Omental fat pad (tissue), 4 donors: ENCODE data around the gene PDGFD. TPM values are rescaled to one million over a fixed set of nuclear protein-coding genes. Genes with fewer than 3 reads are reported as not detected.

Experiments used
- ATAC-seq: fragments of 150-250 bp; one replicate; pipeline ENCODE4 v1.9.1; 2016; ENCODE audit warnings: mild to moderate bottlenecking, moderate library complexity; ENCODE audit not compliant: low FRiP score
- DNase-seq: peaks from one replicate; pipeline ENCODE4 v3.0.0-alpha.2; 2019; ENCODE audit warnings: low spot score
- CTCF ChIP-seq, 3 donors: fragments of 450-650 bp; IDR thresholded peaks; one replicate each; pipeline ENCODE4 v1.5.1; 2016 to 2017; ENCODE audit warnings: antibody characterized with exemption in 3 of 3, mild to moderate bottlenecking in 3 of 3, moderate library complexity in 2 of 3
- total RNA-seq, 4 donors: library from RNA; depleted of rRNA; stranded (reverse); fragments of >200 nt; gene quantifications; one replicate each; pipeline ENCODE4 v1.1.0, GENCODE V29; 2016

The PDGFD gene
- total RNA-seq, 4 donors from 2014 or later = 11.3 to 63.1 (median 38.9) TPM

GRCh38 chr11:103994094-103994493 is 169.9 kb downstream of the PDGFD start:
- TF ChIP-seq CTCF (IDR thresholded peaks at IDR 0.05) = no peak
- no peak for DNase-seq
- ATAC-seq = no peak

DNA sequence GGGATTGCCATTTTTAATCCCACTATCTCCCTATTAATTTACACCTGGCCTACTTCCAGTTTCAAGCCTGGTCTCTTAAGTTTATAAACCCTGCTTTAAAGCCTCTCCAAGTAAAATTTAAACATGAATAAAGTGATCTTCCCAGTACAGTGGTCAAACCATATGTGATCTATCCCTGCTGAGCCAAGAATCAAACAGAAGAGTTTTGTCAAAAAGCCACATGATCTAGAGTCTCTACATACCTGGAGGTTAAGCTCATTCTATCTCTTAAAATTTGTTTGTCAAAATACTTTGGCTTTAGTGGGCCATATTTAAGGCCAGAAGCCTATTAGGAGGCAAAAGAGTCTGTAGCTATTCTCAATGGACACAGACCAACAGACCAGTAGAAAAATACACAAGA is 170.4 kb downstream of the PDGFD start:
- TF ChIP-seq CTCF (IDR thresholded peaks at IDR 0.05) = no peak
- DNase-seq (no peak), ATAC-seq (no peak)

- DNase-seq = no peak
- no peak for TF ChIP-seq CTCF (IDR thresholded peaks at IDR 0.05)
- no peak for ATAC-seq
Observed at GRCh38 chr11:103988595-103988969, 175.4 kb downstream of the PDGFD start.

DNA sequence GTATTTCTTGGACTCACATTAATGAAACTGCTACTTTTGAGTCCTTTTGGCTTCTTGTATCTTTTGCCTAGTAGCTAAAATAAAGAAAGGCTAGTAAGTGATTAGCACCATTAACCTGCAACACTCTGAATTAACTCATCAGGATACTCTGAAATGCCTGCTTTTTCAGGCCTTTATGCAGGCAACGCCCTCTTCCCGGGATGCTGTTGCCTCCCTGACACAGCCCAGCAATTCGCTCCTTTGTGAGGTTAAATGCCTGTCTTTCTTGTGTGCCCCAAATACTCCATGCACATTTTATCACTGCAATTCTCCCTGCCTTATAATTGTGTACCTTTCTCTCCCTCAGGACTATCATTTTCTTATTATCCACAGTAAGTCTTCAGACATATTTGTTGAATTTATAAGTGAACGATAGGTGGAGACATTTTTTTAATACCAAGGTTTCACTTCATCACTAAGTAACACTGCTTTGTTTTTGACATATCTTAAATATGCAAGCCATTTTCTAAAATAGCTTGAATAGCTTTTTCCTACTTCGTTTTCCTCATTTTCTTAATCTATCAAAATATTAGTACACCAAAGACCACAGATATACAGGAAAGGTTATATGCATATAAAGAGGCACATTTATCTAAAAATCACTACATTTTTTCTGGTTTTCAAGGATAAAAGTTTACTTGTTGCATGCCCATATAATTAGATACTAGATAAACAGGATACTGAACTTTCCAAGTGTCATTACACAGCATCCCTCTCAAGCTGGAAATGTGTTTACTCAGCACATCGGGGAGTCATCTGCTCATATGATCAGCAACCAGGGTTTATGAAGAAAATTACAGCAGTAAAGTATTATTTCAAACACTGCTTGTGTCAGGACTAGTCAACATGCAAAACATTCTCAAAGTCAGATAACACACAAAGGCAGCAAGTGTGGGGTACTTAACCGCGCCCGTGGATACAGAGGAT is 176.0 kb downstream of the PDGFD start:
- no peak for ATAC-seq
- no peak for DNase-seq
- no peak for TF ChIP-seq CTCF (IDR thresholded peaks at IDR 0.05)

- ATAC-seq (no peak), DNase-seq (no peak)
- no peak for TF ChIP-seq CTCF (IDR thresholded peaks at IDR 0.05)
Observed at GRCh38 chr11:103985041-103985440, 178.9 kb downstream of the PDGFD start.

DNA sequence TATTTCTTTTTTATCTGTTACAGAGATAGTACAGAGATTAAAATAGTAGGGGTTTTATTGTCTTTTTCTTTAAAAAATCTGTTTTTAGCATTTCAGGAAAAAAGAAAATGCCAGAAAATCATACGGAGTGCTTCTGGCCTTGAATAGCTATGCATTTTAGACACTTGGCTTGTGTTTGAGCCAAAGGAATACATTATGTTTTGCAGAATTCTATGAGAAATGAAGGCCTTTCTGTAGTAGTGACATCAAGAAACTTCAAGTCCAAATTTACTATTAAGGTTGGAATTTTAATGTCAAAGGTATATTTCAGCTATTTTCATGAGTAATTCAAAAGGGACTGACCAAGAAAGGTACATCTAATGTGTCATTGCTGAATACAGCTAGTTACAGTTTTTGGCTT is 183.8 kb downstream of the PDGFD start:
- DNase-seq = no peak

More for the DNA sequence above, 183.8 kb downstream of the PDGFD start:
- no peak for TF ChIP-seq CTCF (IDR thresholded peaks at IDR 0.05)
- ATAC-seq = no peak
